AG09309 (cell line): ENCODE measurements around the gene SLC13A4.

Source experiments
- DNase-seq: peaks from one replicate; pipeline ENCODE4 v3.0.0-alpha.2; 2010; ENCODE audit warnings: low read depth
- H3K4me3 ChIP-seq: 2 replicates; pipeline ENCODE4 v1.5.1; 2011; ENCODE audit warnings: mild to moderate bottlenecking, low read depth, low read length, moderate library complexity; ENCODE audit not compliant: control insufficient read depth
- TF ChIP-seq, protein P1 (sequence below): IDR thresholded peaks from 2 replicates; pipeline ENCODE4 v1.5.1; 2011; ENCODE audit warnings: mild to moderate bottlenecking, low read depth, low read length, inconsistent platforms; ENCODE audit not compliant: insufficient read depth, control insufficient read depth; ENCODE audit errors: missing control alignments

The SLC13A4 gene

DNA sequence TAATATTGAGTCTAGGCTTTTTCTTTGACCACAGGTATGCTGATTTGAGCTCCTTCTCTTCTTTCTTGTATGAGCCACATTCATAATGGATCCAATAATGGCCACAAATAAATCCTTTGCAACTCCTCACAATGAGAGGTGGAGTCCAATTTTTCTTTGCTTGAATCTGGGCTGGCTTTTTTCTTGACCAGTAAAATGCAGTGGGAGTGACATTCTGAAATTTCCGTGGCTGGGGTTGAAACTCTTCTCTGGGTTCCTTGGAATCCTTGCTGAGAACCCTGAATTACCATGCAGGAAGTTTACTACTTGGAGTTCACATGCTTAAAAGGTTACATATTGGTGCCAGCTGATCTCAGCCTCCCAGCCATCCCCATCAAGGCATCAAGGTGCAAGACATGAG, 43.1 kb upstream of the SLC13A4 start:
- no peak overlapping the region for H3K4me3 ChIP-seq
- no peak for DNase-seq
- TF ChIP-seq, protein P1, sequence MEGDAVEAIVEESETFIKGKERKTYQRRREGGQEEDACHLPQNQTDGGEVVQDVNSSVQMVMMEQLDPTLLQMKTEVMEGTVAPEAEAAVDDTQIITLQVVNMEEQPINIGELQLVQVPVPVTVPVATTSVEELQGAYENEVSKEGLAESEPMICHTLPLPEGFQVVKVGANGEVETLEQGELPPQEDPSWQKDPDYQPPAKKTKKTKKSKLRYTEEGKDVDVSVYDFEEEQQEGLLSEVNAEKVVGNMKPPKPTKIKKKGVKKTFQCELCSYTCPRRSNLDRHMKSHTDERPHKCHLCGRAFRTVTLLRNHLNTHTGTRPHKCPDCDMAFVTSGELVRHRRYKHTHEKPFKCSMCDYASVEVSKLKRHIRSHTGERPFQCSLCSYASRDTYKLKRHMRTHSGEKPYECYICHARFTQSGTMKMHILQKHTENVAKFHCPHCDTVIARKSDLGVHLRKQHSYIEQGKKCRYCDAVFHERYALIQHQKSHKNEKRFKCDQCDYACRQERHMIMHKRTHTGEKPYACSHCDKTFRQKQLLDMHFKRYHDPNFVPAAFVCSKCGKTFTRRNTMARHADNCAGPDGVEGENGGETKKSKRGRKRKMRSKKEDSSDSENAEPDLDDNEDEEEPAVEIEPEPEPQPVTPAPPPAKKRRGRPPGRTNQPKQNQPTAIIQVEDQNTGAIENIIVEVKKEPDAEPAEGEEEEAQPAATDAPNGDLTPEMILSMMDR: no peak

DNA sequence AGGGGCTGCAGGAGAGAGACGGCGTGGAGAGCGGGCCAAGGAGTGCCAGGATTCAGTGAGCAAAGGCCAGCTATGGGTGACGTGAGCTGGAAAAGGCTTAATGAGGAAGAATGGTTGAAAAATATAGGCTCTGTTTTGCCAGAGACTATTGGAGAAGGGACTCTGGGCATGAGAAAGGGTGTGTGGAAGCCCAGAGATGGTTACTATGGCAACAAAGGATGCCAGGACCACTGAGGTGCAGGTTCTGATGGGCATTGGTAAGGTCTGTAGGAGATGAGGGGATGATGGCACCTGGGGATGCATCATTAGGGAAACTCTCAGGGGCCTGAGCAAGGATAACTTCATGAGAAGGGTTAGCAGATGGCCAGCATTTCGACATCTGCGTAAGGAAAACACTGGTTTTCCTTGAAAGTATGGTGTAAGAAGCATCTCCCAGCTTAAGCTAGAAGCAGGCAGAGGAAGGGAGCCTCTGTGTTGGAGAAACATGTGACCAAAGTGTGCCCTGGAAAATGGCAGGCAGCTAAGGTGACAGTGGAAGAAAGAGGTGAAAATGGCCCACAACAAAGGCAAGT, 42.2 kb upstream of the SLC13A4 start:
- no peak for DNase-seq
- TF ChIP-seq, protein P1: no peak
- no peak overlapping the region for H3K4me3 ChIP-seq

DNA sequence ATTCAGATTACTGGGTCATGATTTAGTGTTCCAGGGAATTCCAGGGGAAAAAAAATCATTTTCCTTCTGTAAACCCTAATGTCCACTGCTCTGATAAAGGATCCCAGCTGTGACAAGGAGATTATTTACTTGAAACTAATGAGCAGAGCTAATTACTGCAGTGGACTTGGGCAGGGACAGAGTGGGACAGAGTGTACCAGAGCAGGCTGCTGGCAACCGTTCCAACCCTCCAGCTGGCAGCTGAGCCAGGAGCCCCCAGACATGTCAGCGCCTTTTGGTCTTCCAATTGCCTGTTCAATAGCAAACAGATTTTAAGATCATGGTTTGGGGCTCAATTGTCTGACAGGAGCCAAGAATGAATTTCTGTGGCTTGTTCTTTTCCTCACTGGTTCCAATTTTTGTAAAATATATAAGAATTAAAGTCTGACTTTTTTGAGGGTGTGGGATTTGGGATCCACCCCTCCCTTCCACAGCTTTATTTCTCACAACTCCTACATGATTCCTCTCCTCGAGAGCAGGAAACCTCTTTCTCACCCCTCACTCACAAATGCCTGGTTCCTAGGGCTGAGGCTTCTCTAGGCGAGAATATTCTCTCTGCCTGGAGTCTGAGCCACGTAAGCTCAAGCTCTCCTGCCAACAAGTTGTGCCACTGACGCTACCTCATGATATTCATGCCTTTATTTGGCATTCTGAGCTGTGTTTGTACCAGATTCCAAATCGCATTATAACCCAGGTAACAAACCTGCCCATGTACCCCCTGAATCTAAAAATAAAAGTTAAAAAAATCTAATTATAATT, 41.2 kb upstream of the SLC13A4 start:
- no peak overlapping the region for H3K4me3 ChIP-seq
- no peak for DNase-seq
- TF ChIP-seq, protein P1: no peak

DNA sequence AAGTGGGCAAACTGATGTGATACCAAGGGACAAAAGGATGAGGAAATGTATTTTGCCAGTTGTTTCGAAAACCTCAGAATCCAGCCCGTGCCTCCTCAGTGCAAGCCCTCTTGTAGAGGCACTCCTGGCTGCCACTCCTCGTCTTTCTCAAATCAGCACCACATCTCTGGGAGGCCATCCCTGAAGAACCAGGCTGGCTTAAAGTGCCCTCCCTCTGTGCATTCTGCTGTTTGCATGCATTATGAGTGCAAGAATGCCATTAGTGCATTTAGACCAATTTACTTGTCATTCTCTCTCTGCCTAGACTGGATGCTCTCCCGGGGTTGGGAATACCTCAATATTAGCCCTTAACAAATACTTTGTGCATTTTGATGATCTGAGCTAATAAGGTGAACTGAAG, 40.5 kb upstream of the SLC13A4 start:
- TF ChIP-seq, protein P1: no peak
- no peak for DNase-seq

DNA sequence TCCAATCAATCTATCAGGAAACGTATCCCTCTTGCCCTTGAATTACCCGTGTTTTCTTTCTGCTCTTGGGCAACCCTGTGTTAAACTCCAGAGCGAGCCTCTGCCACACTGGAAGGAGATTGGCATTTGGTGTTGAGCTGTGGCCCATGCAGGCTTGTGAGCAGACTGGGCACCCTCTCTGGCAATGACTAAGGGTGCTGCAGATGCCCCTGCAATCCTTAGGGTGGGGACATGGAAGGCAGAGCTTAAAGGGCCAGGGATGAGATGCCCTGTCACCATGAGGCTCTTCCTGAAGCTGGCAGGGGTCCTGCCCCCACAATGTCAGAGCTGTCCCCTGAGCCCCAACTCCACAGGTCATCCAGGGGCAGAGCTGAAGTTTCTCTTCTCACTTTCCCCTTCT, 40.1 kb upstream of the SLC13A4 start:
- no peak overlapping the region for H3K4me3 ChIP-seq
- TF ChIP-seq, protein P1: no peak
- no peak for DNase-seq

More for the DNA sequence above, 40.5 kb upstream of the SLC13A4 start:
- no peak overlapping the region for H3K4me3 ChIP-seq

DNA sequence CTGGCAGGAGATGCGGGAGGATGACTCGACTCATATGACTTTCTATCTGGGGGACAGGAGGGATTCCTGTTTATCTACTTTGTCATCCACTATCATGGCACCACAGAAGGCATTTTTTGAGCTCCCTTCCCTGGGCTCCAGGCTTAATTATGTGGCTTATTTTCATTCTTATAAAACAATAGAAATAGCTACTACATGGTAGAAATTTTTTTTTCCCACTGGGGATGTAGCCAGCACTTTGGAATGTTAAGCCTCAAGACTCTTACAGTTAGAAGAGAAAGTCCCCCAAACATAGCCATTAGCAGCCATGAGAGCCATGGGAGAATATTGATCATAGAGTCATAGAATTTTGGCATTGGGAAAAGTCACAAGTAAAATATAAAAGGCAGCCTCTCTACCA, 35.3 kb upstream of the SLC13A4 start:
- no peak for DNase-seq
- TF ChIP-seq, protein P1: no peak
- no peak overlapping the region for H3K4me3 ChIP-seq
